SU-DHL-6 (cell line): ENCODE results near the gene SMARCC2.

Source experiments
- CTCF ChIP-seq: fragments of 200-600 bp; sonication (generic); IDR thresholded peaks from one replicate; pipeline ENCODE4 v1.5.1; 2017; ENCODE audit warnings: antibody characterized with exemption, mild to moderate bottlenecking, low read length, moderate library complexity; ENCODE audit not compliant: insufficient read depth, poor library complexity, severe bottlenecking
- EZH2phosphoT487 ChIP-seq: fragments of 200-600 bp; sonication (generic), shearing (Covaris generic); conservative IDR thresholded peaks from 2 replicates; pipeline ENCODE4 v1.6.1; 2018; ENCODE audit warnings: mild to moderate bottlenecking, antibody characterized with exemption, low read length, moderate library complexity, mixed read lengths

DNA sequence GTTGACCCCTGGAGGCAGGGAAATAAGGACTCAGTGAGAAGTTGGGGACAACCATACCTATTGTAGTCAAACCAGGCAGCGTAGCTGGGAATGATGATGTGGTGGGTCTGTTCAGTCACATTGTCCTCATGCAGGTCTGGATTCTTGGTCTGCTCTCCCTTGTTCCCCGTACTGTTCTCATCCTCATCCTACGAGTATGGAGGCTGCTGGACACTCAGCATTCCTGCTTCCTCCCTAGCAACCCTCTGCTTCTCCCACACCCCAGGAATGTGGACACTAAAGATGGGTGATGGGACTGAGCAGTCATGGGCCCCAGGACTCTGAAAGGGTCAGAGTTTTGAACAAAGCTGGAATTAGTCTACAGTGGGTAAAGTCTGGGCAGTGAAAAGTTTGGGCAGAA is 10.9 kb downstream of the SMARCC2 start:
- no peak for TF ChIP-seq CTCF
- TF ChIP-seq EZH2phosphoT487: no peak
